GM23248 (cell line): ENCODE data around the gene CCDC138.

Source experiments
- EZH2 ChIP-seq: fragments of 200-600 bp; sonication (generic); IDR thresholded peaks from 2 replicates; pipeline ENCODE4 v1.6.1; 2018; ENCODE audit warnings: antibody characterized with exemption, mild to moderate bottlenecking; ENCODE audit not compliant: insufficient read depth, poor library complexity, severe bottlenecking
- EZH2phosphoT487 ChIP-seq: fragments of 200-600 bp; sonication (generic); IDR thresholded peaks from 2 replicates; pipeline ENCODE4 v1.6.1; 2018; ENCODE audit warnings: antibody characterized with exemption, moderate library complexity, mild to moderate bottlenecking, low read depth; ENCODE audit not compliant: insufficient read depth

- no peak for TF ChIP-seq EZH2phosphoT487
- TF ChIP-seq EZH2, result no peak
Measured at GRCh38 chr2:108858894-108859293, 72.3 kb downstream of the CCDC138 start.
